IMR-90 (cell line): ENCODE measurements around the gene PAAF1. TPM values are rescaled to one million over a fixed set of nuclear protein-coding genes. Genes with fewer than 3 reads are reported as not detected.

Source experiments
- ATAC-seq: fragments of 200-7000 bp; cut with Tn5 transposase; 2 replicates; pipeline ENCODE4 v1.9.1; 2020; ENCODE audit warnings: low read depth, mild to moderate bottlenecking, moderate library complexity
- BruUV-seq: library from RNA; stranded (reverse); fragments of 400-500 nt; replicated peaks from 2 replicates; lab custom pipeline; 2021; lab: Mats Ljungman, UMichigan
- CTCF ChIA-PET: fragments of 300-600 bp; formaldehyde crosslinking; extraction: SDS; loops from one replicate; lab custom pipeline; 2021; ENCODE audit warnings: antibody characterized with exemption; lab: Yijun Ruan, JAX
- POLR2A ChIA-PET: fragments of 300-600 bp; sonication (Branson Sonifier 250); formaldehyde crosslinking; loops from one replicate; lab custom pipeline; 2022; ENCODE audit warnings: antibody characterized with exemption; ENCODE audit not compliant: unreplicated experiment; lab: Charles Lee
- DNase-seq: peaks from one replicate; pipeline ENCODE4 v3.0.0; 2013
- H2AFZ ChIP-seq: replicated peaks from 2 replicates; pipeline ENCODE3; 2013; ENCODE audit warnings: low read length, mild to moderate bottlenecking; ENCODE audit not compliant: poor library complexity
- H2AK5ac ChIP-seq: 2 replicates; pipeline ENCODE4 v1.6.1; 2013; ENCODE audit warnings: low read depth, low read length, inconsistent platforms
- H2AK9ac ChIP-seq: replicated peaks from 2 replicates; pipeline ENCODE3; 2013; ENCODE audit warnings: mild to moderate bottlenecking, low read depth, low read length, moderate library complexity; ENCODE audit not compliant: poor library complexity
- H2BK120ac ChIP-seq: 2 replicates; pipeline ENCODE4 v1.6.1; 2013; ENCODE audit warnings: low read depth, low read length, inconsistent platforms
- H2BK15ac ChIP-seq: 3 replicates; pipeline ENCODE4 v1.6.1; 2013; ENCODE audit warnings: low read depth, low read length, inconsistent platforms
- H2BK20ac ChIP-seq: 2 replicates; pipeline ENCODE4 v1.6.1; 2013; ENCODE audit warnings: low read depth, mild to moderate bottlenecking, inconsistent platforms, low read length, moderate library complexity
- H2BK5ac ChIP-seq: 2 replicates; pipeline ENCODE4 v1.6.1; 2013; ENCODE audit warnings: mild to moderate bottlenecking, low read depth, low read length, inconsistent platforms; ENCODE audit not compliant: poor library complexity, severe bottlenecking
- H3K14ac ChIP-seq: replicated peaks from 2 replicates; pipeline ENCODE4 v1.6.1; 2013; ENCODE audit warnings: low read depth, low read length, inconsistent platforms
- H3K18ac ChIP-seq: 2 replicates; pipeline ENCODE4 v1.6.1; 2013; ENCODE audit warnings: low read depth, low read length, control low read depth
- H3K23ac ChIP-seq: 2 replicates; pipeline ENCODE4 v1.6.1; 2013; ENCODE audit warnings: low read depth, low read length, inconsistent platforms
- H3K27ac ChIP-seq: 2 replicates; pipeline ENCODE4 v1.5.1; 2013; ENCODE audit warnings: mild to moderate bottlenecking, control low read depth, low read length; ENCODE audit not compliant: insufficient read depth
- H3K27me3 ChIP-seq: 2 replicates; pipeline ENCODE4 v1.6.1; 2013; ENCODE audit warnings: low read length; ENCODE audit not compliant: control insufficient read depth, insufficient read depth
- H3K36me3 ChIP-seq: 2 replicates; pipeline ENCODE4 v1.6.1; 2013; ENCODE audit warnings: low read length, mixed read lengths; ENCODE audit not compliant: control insufficient read depth, insufficient read depth
- H3K4ac ChIP-seq: 2 replicates; pipeline ENCODE4 v1.6.1; 2013; ENCODE audit warnings: low read depth, low read length, inconsistent platforms
- H3K4me1 ChIP-seq: 2 replicates; pipeline ENCODE4 v1.6.1; 2013; ENCODE audit warnings: low read length, mixed read lengths; ENCODE audit not compliant: control insufficient read depth, insufficient read depth
- H3K4me2 ChIP-seq: 2 replicates; pipeline ENCODE4 v1.6.1; 2013; ENCODE audit warnings: low read depth, mild to moderate bottlenecking, control low read depth, low read length, moderate library complexity
- H3K4me3 ChIP-seq: 2 replicates; pipeline ENCODE4 v1.5.1; 2013; ENCODE audit warnings: low read depth, mild to moderate bottlenecking, control low read depth, low read length, moderate library complexity; ENCODE audit not compliant: insufficient read depth
- H3K56ac ChIP-seq: 2 replicates; pipeline ENCODE4 v1.6.1; 2013; ENCODE audit warnings: low read length, inconsistent platforms; ENCODE audit not compliant: insufficient read depth; ENCODE audit errors: extremely low read depth
- H3K79me1 ChIP-seq, 2 experiments: 2 replicates each; pipeline ENCODE4 v1.6.1; 2013; ENCODE audit warnings: low read length in 2 of 2, inconsistent platforms in 1 of 2, low read depth in 1 of 2
- H3K9ac ChIP-seq: 2 replicates; pipeline ENCODE4 v1.6.1; 2013; ENCODE audit warnings: low read depth, low read length, control low read depth
- H3K9me1 ChIP-seq: 2 replicates; pipeline ENCODE4 v1.6.1; 2013; ENCODE audit warnings: low read length, inconsistent platforms; ENCODE audit not compliant: insufficient read depth
- H3K9me3 ChIP-seq: 2 replicates; pipeline ENCODE4 v1.6.1; 2013; ENCODE audit warnings: low read length; ENCODE audit not compliant: control insufficient read depth, insufficient read depth
- H4K20me1 ChIP-seq: 2 replicates; pipeline ENCODE4 v1.6.1; 2013; ENCODE audit warnings: low read length, inconsistent platforms; ENCODE audit not compliant: insufficient read depth
- H4K5ac ChIP-seq: 2 replicates; pipeline ENCODE4 v1.6.1; 2013; ENCODE audit warnings: mild to moderate bottlenecking, low read depth, low read length, control low read depth
- H4K8ac ChIP-seq, 2 experiments: 2 replicates each; pipeline ENCODE4 v1.6.1; 2013; ENCODE audit warnings: low read depth in 2 of 2, low read length in 2 of 2, control low read depth in 1 of 2, inconsistent platforms in 1 of 2
- H4K91ac ChIP-seq: 2 replicates; pipeline ENCODE4 v1.6.1; 2013; ENCODE audit warnings: low read depth, low read length, inconsistent platforms; ENCODE audit not compliant: insufficient read depth
- BHLHE40 ChIP-seq: fragments of 150-350 bp; IDR thresholded peaks from 2 replicates; pipeline ENCODE4 v1.6.1; 2016; ENCODE audit warnings: mild to moderate bottlenecking, low read depth, low read length
- CEBPB ChIP-seq: IDR thresholded peaks from 2 replicates; pipeline ENCODE4 v1.6.1; 2012; ENCODE audit warnings: low read depth, low read length, improper control_type of control experiment
- CHD1 ChIP-seq: IDR thresholded peaks from 2 replicates; pipeline ENCODE4 v1.6.1; 2012; ENCODE audit warnings: low read depth, low read length, improper control_type of control experiment
- CTCF ChIP-seq: conservative IDR thresholded peaks from 2 replicates; pipeline ENCODE4 v1.5.1; 2012; ENCODE audit warnings: mild to moderate bottlenecking, low read depth, low read length, improper control_type of control experiment
- NFE2L2 ChIP-seq: fragments of 150-350 bp; IDR thresholded peaks from 2 replicates; pipeline ENCODE4 v1.6.1; 2016; ENCODE audit warnings: low read depth, mild to moderate bottlenecking, low read length
- POLR2A ChIP-seq: IDR thresholded peaks from 2 replicates; pipeline ENCODE4 v1.6.1; 2012; ENCODE audit warnings: mild to moderate bottlenecking, low read depth, low read length
- RFX5 ChIP-seq: IDR thresholded peaks from 2 replicates; pipeline ENCODE4 v1.8.0; 2012; ENCODE audit warnings: low read depth, mild to moderate bottlenecking, low read length, moderate library complexity
- WGBS, 2 experiments: methylation state at CpG; one replicate each; pipeline versions ENCODE4 v1.1.5 to v1.1.7; 2013; ENCODE audit warnings: missing lambda C conversion rate in 2 of 2; ENCODE audit not compliant: insufficient read length in 1 of 2; ENCODE audit errors: extremely low coverage in 2 of 2; 5-methylcytosine and 5-hydroxymethylcytosine counted together
- dilution Hi-C: fragments of 300-500 bp; cut with HindIII; formaldehyde crosslinking; loops from one replicate; pipeline ENCODE4 v1.14.3; 2018; ENCODE audit warnings: low sequenced_read_pairs; ENCODE audit not compliant: unreplicated experiment
- in situ Hi-C: fragments of 300-500 bp; cut with MboI; formaldehyde crosslinking; loops from 3 replicates; pipeline ENCODE4 v1.14.3; 2019; ENCODE audit warnings: low sequenced_read_pairs, inconsistent platforms, mixed read lengths
- intact Hi-C: fragments of 100-400 bp; cut with micrococcal nuclease; formaldehyde crosslinking; loops from 2 replicates; pipeline ENCODE4 v1.10.0; 2022
- polyA plus RNA-seq, 3 experiments: library from polyadenylated mRNA; depleted of rRNA; stranded (reverse); fragments of >200 nt; gene quantifications; 2 replicates each; pipeline ENCODE4 v1.2.3, GENCODE V29; 2012; ENCODE audit warnings: low replicate concordance in 1 of 3
- total RNA-seq: library from RNA; depleted of rRNA; stranded (reverse); fragments of >200 nt; gene quantifications from 2 replicates; pipeline ENCODE4 v1.2.3, GENCODE V29; 2012

PAAF1 gene
- total and polyA plus RNA-seq, 2 of the 4 experiments (the other 2 are of a cell fraction): 15.1 to 16.4 TPM

DNA sequence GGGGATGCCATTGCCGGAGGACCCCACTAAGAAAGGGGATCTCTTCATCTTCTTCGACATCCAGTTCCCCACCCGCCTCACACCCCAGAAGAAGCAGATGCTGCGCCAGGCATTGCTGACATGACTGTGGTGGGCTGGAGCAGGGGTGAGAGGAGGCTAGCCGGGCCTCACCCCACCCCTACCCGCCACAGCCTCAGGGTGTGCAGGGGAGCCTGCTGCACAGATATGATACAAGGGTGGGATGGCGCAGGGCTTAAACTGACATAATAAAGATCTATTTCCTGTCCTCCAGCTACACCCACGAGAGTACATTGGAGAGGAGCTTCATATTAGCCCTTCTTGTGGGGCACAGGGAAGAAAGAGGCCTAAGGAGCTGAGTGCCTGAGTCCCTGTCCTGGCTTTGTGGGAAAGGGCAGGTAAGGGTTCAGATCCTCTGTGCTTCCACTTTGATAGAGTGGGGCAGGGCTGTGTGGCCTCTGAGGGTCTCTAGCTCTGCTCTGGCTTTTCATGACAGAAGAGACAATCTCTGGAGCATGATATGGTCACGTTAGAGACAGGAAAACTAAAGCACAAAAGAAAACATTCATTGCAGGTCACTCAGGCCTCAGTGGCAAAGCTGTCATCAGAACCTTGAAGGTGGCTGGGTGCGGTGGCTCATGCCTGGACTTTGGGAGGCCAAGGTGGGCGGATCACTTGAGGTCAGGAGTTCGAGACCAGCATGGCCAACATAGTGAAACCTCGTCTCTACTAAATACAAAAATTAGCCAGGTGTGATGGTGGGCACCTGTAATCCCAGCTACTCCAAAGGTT lies 93.4 kb downstream of the PAAF1 start:
- H2AFZ ChIP-seq: peak overlapping the region; percentile 4
- dilution Hi-C loops: no loop called here
- H2BK15ac ChIP-seq: no peak overlapping the region
- H4K20me1 ChIP-seq: no peaks in the 10 kb centered on the region
- H3K27me3 ChIP-seq: no peaks in the 10 kb centered on the region
- H2AK9ac ChIP-seq: no peak overlapping the region
- H4K91ac ChIP-seq: no peak overlapping the region
- ChIA-PET POLR2A (no interaction called here), CTCF (no interaction called here)
- 100% methylated on average over 1 of the region's 13 CpGs; no CpG with 5 or more reads in 1 of the 2 experiments for WGBS, 2 experiments
- no peak overlapping the region for H3K23ac ChIP-seq
- BruUV-seq: no TSS peak
- DNase-seq: no peak
- H3K4ac ChIP-seq: no peak overlapping the region
- H3K27ac ChIP-seq: no peak overlapping the region
- H3K36me3 ChIP-seq: no peaks in the 10 kb centered on the region
- H3K56ac ChIP-seq: no peak overlapping the region
- no peaks in the 10 kb centered on the region for H3K4me1 ChIP-seq
- H3K79me1 ChIP-seq: no peaks in the 10 kb centered on the region
- no peak for ATAC-seq
- no peak overlapping the region for H4K5ac ChIP-seq
- H3K4me3 ChIP-seq: no peak overlapping the region
- H3K4me2 ChIP-seq: no peak overlapping the region
- H4K8ac ChIP-seq: no peak overlapping the region
- H3K18ac ChIP-seq: no peak overlapping the region
- H2AK5ac ChIP-seq: no peak overlapping the region
- H3K14ac ChIP-seq: no peak overlapping the region
- no peak for TF ChIP-seq BHLHE40
- no peak for TF ChIP-seq CHD1
- TF ChIP-seq CEBPB: no peak
- no peak for TF ChIP-seq NFE2L2
- TF ChIP-seq CTCF: no peak
- TF ChIP-seq POLR2A: no peak
- no peak for TF ChIP-seq RFX5
- no peak overlapping the region for H2BK120ac ChIP-seq
- 0 out of 2 replicates have a peak, but pooled peaks cover 4% of the 10 kb centered on the region for H3K9me1 ChIP-seq
- intact Hi-C loops: no loop called here
- no peak overlapping the region for H2BK20ac ChIP-seq
- in situ Hi-C loops: loop anchor here (10.0 kb wide), 1 partner anchor 475 kb away; no protein-coding TSS in a partner anchor
- H3K9me3 ChIP-seq: no peaks in the 10 kb centered on the region
- H3K9ac ChIP-seq: no peak overlapping the region
- H2BK5ac ChIP-seq: no peak overlapping the region
